Stomach (tissue), 4 donors: ENCODE measurements around the gene SDC3.

Experiments
- CTCF ChIP-seq, 7 experiments: fragments of 450-650 bp in 4 of 7; fragments of 200-600 bp in 3 of 7; sonication (generic) in 3 of 7; IDR thresholded peaks; one replicate each; pipeline ENCODE4 v1.5.1; 2016 to 2019; ENCODE audit warnings: antibody characterized with exemption in 7 of 7, control low read depth in 2 of 7, mild to moderate bottlenecking in 1 of 7
- POLR2AphosphoS5 ChIP-seq, 3 donors: sonication (generic); formaldehyde crosslinking; IDR thresholded peaks; one replicate each; pipeline ENCODE4 v1.6.1; 2016; ENCODE audit warnings: antibody characterized with exemption in 3 of 3

GRCh38 chr1:30930631-30931173 is 22.1 kb upstream of the SDC3 start:
- no peak for TF ChIP-seq CTCF (IDR thresholded peaks at IDR 0.05)
- no peak for TF ChIP-seq POLR2AphosphoS5 (IDR thresholded peaks at IDR 0.05)
